ENCODE results near the gene MYBPHL.

DNA sequence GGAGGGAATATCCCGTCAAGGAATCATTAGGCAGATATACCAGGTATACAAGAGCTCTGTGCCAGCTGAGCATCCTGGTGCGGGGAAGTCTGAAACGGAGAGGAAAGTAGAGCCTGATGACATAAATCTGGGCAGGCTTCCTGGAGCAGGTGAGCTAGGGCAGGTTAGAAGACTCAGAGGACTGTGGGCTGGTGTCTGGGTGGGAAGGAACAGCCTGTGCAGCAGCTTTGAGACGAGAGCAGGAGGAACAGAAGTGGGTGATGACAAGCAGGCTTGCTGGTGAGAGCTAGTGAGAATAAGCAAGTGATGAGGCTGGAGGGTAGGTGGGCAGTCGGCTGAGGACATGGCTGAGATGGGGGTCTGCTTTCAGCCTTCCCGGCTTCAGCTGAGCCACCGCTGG, 50.7 kb downstream of the MYBPHL start:
- TF ChIP-seq, protein P1, sequence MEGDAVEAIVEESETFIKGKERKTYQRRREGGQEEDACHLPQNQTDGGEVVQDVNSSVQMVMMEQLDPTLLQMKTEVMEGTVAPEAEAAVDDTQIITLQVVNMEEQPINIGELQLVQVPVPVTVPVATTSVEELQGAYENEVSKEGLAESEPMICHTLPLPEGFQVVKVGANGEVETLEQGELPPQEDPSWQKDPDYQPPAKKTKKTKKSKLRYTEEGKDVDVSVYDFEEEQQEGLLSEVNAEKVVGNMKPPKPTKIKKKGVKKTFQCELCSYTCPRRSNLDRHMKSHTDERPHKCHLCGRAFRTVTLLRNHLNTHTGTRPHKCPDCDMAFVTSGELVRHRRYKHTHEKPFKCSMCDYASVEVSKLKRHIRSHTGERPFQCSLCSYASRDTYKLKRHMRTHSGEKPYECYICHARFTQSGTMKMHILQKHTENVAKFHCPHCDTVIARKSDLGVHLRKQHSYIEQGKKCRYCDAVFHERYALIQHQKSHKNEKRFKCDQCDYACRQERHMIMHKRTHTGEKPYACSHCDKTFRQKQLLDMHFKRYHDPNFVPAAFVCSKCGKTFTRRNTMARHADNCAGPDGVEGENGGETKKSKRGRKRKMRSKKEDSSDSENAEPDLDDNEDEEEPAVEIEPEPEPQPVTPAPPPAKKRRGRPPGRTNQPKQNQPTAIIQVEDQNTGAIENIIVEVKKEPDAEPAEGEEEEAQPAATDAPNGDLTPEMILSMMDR (conservative IDR thresholded peaks at IDR 0.05 in 1 of 2, IDR thresholded peaks at IDR 0.05 in 1 of 2; ENCODE audit: low read depth in 1 of 2, low read length in 2 of 2): no peak
- no peak for TF ChIP-seq EZH2 (IDR thresholded peaks at IDR 0.05; ENCODE audit: low read length, missing control alignments)
